CD4-positive, alpha-beta T cell treated with Interleukin-10 for 1 hour (primary cell): ENCODE measurements around the gene DNAH14.

Experiments used
- DNase-seq: peaks from one replicate; pipeline ENCODE4 v3.0.0-alpha.2; 2020

The DNAH14 gene

DNA sequence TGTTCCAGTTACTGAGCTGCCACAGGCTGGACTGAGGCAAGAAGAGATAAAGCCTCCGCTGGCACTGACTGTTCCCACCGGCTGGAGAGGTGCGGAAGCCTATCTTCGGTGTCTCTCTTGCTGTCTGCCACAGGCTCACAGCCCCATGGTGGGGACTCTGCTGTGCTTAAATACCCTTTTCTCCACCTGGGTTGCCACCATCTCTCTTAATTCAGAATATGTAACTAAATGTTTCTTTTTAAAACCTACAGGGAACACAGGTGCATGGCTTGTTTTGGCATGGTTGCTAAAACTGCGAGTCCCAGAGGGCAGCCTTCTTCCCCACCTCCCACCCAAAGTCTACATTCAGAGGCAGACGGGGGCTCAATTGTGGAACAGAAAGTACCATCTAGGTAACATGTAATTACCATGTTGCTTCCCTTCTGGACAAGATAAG, 506.5 kb downstream of the DNAH14 start:
- DNase-seq: no peak

DNA sequence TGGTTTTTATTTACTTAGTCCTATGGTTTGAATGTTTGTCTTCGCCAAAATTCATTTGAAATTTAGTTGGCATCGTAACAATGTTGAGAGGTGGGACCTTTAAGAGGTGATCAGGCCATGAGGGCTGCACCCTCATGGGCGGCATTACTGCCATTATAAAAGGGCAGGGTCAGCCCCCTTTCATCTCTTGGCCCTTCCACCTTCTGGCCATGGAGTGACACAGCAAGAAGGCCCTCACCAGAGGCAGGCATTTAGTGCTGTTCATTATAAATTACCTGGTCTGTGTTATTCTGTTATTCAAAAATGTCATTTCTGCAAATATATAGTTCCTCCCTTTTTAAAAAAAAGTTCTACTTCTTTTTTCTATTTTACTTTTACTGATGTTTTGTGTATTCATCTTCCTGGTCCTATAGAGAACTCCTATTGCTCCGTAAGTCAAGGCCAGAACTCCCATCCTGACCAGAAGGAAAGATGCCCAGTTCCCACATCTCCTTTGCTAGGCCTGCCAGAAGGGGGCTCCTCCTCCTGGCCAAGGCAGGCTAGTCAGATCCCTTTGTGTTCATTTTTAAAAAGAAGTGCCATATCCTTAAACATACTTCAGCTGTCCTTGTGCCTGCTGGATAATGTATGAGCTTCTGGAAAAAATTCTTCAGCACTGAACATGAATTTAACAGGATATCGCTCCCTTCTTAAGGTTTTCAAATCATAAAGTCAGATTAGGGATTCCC, 508.4 kb downstream of the DNAH14 start:
- DNase-seq: no peak

- DNase-seq: no peak
Observed at GRCh38 chr1:225440380-225441221, 511.1 kb downstream of the DNAH14 start.

GRCh38 chr1:225441314-225442122, 512.0 kb downstream of the DNAH14 start:
- DNase-seq: peak; percentile 15

DNA sequence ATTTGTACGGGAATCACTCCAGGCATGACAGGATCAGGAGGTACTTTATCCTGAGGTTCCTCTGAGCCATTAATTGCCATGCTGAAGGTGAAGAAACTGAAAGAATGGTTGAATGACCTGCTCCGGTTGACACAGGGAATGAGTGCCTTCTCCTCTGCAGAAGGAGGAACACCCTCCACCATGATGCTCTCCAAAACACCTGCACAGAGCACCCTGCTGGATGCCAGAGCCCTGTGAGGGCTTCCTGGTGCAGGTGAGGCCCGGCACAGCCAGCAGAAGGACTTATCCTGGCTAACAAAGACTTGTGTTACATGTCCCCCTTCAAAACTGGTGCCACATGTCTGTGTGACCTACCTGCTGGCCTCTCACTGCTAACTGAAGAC, 512.6 kb downstream of the DNAH14 start:
- DNase-seq: no peak

GRCh38 chr1:225445639-225446594, 516.4 kb downstream of the DNAH14 start:
- DNase-seq: no peak

DNA sequence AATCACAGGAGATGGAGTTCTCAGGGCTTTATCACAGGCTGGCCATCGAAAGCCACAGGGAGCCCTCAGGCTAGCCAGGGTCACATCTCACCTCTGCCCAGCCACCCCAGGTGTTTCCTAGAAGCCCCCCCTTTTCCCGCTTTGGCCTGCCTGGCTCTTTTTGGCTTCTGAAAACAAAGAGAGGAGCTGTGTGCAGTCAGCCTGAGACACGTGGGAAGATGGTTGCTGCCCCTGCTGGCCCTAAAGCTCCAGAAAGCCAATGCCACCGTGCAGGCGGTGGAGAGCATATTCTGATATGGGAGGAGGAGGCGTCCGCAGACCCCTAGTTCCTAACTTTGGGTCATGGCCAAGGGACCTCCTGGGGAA, 517.1 kb downstream of the DNAH14 start:
- no peak for DNase-seq

DNA sequence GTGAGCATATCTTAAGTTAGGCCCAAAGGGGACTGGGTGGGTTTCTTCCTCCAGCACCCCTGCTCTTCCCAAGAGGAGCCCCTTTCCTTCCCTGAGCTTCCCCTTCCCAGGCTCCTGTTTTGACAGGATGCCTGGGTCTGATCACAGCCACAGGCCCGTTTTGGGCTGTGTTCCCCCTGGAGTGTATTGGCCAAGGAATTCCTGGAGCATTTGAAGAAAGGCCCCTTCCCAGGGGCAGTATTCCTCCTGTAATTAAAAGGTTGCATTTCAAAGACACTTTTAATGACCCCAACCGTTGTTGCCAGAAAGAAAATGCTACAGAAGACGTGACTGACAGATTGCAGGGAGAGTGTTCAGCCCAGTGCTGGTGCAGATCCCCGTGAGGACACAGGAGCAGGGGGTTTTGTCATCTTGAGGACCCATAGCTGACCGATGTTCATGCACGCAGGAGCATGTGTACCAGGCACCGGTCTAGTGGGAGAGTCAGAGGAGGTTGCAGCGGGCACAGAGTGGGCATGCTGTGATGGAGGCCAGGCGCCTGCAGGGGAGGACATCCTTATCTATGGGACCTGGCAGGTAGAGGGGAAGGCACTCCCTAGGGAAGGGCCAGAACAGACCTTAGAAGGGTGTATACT, 517.6 kb downstream of the DNAH14 start:
- no peak for DNase-seq

- DNase-seq: no peak
Observed at GRCh38 chr1:225447650-225448089, 518.2 kb downstream of the DNAH14 start.

GRCh38 chr1:225448146-225448805, 518.8 kb downstream of the DNAH14 start:
- no peak for DNase-seq
